Right ventricle myocardium superior (tissue), 1 donor: ENCODE data around the gene SBK1. TPM values are rescaled to one million over a fixed set of nuclear protein-coding genes. Genes with fewer than 3 reads are reported as not detected.

ENCODE experiments used
- ATAC-seq: fragments of 200-7000 bp; cut with Tn5 transposase; one replicate; pipeline ENCODE4 v1.9.1; 2020; ENCODE audit warnings: mild to moderate bottlenecking; ENCODE audit not compliant: poor library complexity
- DNase-seq: peaks from one replicate; pipeline ENCODE4 v3.0.0-alpha.2; 2020
- intact Hi-C: fragments of 100-400 bp; cut with DNase I; formaldehyde crosslinking; loops from one replicate; pipeline ENCODE4 v1.11.2; 2022
- total RNA-seq: library from RNA; stranded (reverse); fragmentation: NEBNext Ultra II Directional; extraction: Animal tissue kit (Norgen Biotek cat#: 25700); gene quantifications from one replicate; pipeline ENCODE4 v1.2.1, GENCODE V29; 2021
- donor health status: DM: no; HTN: yes; CAD: no; lungs with severe emphysema.

Gene SBK1
- total RNA-seq, 1 donor from 2014 or later = 2.0 TPM

GRCh38 chr16:28297784-28298510, 5.6 kb downstream of the SBK1 start:
- intact Hi-C loops = no loop called here
- ATAC-seq = no peak

DNA sequence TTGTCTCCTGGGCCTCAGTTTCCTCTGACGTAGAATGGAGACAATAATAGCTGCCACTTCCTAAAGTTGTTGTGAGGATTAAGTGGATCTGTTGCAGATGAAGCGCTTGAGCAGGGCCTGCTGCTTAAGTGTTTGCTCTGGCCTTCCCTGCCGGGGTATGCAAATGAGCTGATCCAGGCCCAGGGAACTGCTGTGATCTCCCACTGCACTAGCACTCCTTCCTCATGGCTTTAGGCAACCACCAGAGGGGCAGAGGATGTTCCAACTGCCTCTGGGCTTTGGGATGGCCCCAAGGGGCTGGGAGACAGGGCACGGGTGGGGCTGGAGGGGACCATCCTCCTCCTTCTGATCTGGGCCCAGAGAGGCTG, 6.2 kb downstream of the SBK1 start:
- no peak for DNase-seq
- no peak for ATAC-seq
- intact Hi-C loops = no loop called here

More at GRCh38 chr16:28297784-28298510, 5.6 kb downstream of the SBK1 start:
- DNase-seq = no peak

DNA sequence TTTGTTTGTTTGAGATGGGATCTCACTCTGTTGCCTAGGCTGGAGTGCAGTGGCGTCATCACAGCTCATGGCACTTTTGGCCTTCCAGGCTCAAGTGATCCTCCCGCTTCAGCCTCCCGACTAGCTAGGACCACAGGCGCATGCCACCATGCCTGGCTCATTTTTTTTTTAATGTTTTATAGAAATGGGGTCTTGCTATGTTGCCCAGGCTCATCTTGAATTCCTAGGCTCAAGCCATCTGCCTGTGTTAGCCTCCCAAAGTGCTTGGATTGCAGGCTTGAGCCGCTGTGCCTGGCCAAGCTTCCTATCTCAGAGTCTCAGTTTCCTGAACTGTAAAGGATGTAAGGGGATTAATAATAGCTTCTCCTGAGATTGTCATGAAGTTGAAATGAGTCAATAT, 8.0 kb downstream of the SBK1 start:
- intact Hi-C loops = no loop called here
- ATAC-seq = no peak
- DNase-seq = no peak

DNA sequence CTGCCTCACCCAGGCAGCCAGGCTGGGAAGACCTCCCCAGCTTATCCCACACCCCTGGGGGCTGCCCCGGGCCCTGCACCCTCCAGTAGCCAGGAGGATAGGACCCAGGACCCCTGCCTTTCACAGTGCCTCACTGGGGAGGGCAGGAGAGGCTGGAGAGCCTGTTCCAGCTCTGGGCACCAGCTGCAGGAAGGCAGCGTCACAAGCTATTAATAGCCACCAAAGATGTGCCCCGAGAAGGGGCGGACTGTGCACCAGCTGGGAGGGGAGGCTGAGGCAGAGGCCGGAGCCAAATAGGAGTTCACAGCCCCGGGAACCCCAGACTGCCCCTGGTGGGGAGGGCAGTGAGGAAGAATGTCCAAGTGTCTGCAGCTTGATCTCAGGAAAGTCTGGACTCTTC, 8.8 kb downstream of the SBK1 start:
- ATAC-seq = peak; percentile 77
- no peak for DNase-seq
- intact Hi-C loops = no loop called here

DNA sequence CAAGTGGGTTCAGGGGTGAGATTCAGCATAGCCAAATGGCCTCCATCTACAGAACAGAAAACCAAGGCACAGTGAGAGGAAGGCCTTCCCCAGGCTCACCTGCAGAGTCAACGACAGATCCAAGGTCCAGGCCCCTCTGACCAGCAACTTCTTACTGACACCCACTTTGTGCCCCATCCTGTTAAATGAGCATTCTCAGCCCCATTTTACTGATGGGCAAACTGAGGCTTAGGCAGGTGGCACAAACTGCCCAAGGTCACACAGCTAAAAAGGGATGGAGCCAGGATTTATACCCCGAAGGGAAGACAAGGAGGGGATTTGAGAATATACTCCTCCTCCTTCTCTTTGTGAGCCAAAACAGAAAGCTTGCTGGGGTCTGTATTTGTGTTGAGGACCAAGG, 9.3 kb downstream of the SBK1 start:
- DNase-seq (no peak), ATAC-seq (no peak)
- intact Hi-C loops = no loop called here

DNA sequence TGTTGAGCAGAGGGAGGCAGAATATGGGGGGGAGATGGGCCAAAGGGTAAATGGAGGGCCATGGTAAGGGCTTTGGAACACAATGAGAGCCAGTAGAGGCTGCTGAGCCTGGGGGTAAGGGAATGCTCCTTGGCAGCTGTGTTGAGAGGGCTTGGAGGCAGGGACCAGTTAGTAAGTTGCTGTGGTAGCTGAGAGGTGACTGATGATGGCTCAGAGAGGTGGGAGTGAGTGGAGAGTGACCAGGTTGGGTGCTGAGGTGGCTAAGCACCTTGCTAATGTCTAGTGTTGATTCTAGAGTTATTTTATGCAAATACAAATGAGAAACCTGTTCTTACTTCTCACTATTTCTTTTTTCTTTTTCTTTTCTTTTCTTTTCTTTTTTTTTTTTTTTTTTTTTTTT, 10.8 kb downstream of the SBK1 start:
- ATAC-seq = no peak
- DNase-seq = no peak
- intact Hi-C loops = no loop called here

- peak; percentile 62 for DNase-seq
- ATAC-seq = peak; percentile 40
- intact Hi-C loops = no loop called here
Measured at GRCh38 chr16:28304214-28304613, 11.9 kb downstream of the SBK1 start.

DNA sequence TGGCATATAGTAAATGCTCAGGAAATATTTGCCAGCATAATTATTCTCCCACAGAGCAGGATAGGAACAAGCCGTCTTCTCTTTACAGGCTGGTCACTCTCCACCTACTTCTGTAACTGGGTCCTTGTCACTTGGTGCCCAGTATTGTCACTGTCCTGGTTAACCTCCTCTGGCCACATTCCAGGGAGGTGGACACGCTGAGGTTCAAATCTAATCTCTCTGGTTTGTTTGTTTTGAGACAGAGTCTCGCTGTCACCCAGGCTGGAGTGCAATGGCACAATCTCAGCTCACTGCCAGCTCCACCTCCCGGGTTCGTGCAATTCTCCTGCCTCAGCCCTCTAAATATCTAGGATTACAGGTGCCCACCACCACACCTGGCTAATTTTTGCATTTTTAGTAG, 15.6 kb downstream of the SBK1 start:
- DNase-seq = no peak
- intact Hi-C loops = no loop called here
- no peak for ATAC-seq

DNA sequence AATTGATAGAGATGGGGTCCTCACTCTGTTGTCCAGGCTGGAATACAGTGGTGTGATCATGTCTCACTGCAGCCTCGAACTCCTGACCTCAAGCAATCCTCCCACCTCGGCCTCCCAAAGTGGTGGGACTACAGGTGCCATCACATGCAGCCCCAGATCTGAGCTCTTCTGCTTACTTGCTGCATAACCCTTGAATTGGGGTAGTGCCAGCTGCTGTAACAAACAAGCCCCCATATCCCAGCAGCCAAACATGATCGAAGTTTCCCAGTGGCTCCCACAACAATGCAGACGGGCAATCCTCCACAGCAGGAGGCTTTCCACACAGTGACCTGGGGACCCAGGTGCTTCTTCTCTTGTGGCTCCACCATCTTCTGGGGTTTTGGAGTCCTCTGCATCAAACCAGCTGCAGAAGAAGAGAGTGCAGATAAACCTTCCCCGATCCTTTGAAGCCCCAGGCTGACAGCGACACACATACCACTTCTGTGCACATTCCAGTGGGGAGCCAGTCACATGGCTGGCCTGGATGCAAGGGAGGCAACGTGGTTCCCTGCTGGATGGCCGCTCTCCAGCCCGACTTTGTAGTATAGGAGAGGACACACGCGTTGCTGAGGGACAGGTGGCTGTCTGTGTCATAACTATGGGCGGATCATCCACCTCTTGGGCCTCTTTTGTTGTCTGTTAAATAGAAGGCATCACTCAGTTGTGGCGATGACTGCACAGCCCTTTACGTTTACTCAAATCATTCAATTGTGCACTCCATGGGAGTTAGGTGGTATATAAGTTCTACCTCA, 16.7 kb downstream of the SBK1 start:
- peak; percentile 50 for DNase-seq
- peak; percentile 77 for ATAC-seq
- intact Hi-C loops = no loop called here

DNA sequence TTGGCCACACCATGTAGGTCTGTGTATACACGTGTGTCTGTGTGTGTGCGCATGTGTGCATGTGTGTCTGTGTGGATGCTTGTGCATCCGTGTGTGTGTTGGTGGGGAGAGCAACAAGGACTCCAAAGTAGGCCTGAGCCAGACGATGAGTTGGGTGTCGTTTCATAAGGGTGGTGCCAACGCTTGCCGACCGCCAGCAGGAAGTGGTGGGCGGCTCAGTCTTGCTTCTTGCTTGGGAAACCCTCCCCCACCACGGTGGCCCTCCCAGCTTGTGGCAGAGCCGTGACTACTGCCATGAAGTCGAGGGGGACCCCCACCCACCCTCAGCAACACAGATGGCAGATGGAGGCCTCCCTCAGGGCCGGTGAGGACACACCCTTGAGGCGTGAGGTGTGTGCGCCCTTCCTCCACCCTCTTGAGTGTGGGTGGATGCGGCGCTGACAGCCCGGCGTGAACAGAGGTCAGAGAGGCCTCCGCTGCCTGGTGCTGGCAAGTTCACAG, 17.5 kb downstream of the SBK1 start:
- DNase-seq (peak; percentile 59), ATAC-seq (peak; percentile 75)
- intact Hi-C loops = no loop called here

DNA sequence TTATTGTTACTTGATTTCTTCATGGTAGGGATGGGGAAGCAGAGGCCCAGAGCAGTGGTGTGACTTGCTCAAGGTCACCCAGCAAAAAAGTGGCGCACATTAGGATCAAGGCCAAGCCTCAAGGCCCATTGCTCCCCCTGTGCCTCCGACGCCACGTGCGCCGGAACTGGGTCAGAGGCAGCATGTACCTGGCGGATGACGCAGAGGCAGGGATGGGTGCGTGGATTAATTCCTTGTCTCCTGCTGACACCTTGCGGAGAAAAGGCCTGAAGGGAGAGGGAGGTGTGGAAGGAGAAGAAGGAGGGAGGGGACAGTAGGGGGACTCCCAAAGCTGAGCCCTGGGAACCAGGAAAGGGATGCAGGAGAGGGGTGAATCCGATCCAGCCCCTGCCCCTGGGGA, 18.5 kb downstream of the SBK1 start:
- ATAC-seq (no peak), DNase-seq (no peak)
- intact Hi-C loops = no loop called here

DNA sequence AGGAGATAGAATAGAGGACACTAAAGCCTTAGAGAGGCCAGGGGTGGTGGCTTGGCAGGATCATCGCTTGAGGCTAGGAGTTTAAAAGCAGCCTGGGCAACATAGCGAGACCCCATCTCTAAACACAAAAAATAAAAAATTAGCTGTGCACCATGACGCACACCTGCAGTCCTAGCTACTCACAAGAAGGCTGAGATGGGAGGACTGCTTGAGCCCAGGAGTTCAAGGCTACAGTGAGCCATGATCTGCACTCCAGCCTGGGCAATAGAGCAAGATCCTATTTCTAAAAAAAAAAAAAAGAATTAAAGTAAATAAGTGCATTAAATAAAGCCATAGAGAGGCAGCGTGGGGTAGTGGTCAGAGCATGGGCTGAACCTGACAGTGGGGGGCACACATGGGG, 19.1 kb downstream of the SBK1 start:
- ATAC-seq (no peak), DNase-seq (no peak)
- intact Hi-C loops = no loop called here

DNA sequence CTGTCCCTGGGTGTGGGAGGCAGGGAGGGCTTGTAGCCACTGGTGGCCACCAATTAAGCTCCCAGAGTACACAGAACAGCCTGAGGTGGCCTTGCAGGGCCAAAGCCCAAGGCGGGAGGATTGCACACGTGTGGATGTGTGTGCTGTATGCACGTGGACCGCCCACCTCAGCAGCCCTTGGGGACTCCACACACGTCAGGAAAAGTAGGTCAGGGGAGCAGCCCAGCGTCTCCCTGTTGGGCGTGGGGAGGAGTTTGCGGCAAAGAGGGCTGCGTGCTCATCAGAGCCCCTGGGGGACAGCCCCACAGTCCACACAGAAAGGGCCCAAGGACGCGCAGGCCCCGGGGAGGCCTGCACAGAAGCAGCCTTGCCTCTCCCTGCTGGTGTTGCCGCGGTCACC, 19.6 kb downstream of the SBK1 start:
- DNase-seq = no peak
- intact Hi-C loops = no loop called here

DNA sequence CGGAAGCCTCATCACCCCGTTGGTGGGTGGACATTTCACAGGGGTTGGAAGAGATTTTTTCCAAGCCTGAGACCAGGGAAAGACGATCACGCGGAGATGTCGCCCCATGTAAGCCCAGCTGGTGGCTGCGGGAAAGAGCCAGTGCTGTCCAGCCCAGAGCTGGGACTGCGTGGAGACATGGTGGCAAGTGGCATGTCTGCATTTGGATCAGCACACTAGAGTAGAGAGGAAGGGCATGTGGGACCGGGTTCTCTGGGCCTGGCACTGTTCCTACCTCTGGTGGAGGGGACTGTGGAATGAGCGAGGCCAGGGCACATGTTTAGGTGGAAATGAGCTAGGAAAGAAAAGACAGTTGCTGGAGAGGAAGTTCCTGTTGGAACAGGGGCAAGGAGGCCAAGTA, 20.0 kb downstream of the SBK1 start:
- ATAC-seq (no peak), DNase-seq (no peak)
- intact Hi-C loops = no loop called here

More for the DNA sequence above, 19.6 kb downstream of the SBK1 start:
- no peak for ATAC-seq

DNA sequence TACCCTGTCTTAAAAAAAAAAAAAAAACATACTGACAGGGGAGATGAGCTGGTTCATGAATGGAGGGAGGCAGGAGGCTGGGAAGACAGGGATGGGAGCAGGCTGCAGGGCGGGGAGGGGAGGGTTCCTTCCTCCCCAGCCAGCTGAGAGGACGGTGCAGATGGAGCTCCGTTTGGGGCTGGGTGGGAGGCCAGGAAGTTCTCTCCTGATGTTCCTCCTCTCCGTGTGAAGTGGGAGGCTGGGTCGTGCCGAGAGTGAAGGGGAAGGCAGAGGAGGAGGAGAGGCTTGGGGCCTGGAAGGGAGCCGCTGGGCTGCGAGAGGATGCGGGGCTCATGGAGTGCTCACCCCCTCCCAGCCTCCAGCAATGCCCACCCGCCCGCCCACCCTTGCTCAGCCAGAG, 21.3 kb downstream of the SBK1 start:
- DNase-seq = no peak
- intact Hi-C loops = no loop called here

GRCh38 chr16:28316054-28316453, 23.7 kb downstream of the SBK1 start:
- intact Hi-C loops = loop anchor here (5.0 kb wide), 1 partner anchor 39 kb away; no protein-coding TSS in a partner anchor
- no peak for DNase-seq
- no peak for ATAC-seq

More for the DNA sequence above, 21.3 kb downstream of the SBK1 start:
- no peak for ATAC-seq

DNA sequence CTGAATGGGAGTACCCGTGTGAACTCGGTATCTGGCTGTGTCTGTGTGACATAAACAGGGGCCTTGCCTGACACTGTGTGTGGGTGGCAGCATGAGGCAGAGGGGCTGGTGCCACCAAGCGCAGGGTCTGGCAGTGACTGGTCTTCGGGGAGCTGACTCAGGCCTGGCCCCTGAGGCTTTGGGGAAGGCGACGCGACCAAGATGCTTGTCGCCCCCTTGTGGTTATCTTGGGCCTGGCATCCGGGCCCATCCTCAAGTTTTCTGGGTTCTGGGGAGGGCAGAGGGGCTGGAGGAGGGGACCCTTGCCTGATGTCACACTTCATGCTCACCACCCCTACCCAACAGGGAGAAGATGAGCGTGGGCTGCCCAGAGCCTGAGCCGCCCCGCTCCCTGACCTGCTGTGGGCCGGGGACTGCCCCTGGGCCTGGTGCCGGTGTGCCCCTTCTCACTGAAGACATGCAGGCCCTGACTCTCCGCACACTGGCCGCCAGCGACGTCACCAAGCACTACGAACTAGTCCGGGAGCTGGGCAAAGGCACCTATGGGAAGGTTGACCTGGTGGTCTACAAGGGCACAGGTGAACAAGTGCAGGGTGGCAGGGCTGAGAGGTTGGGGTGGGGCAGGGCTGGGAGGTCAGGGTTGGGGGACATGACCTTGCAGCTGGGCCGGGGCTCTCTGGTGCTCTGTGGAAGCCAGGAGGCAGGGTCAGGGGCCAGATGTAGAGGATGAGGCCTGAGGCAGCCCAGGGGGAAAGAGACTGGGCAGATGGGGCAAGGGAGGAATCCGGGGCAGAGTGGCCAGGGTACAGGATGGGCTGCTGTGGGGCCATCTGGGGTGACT, 24.9 kb downstream of the SBK1 start:
- ATAC-seq = peak; percentile 56
- intact Hi-C loops = loop anchor here (5.0 kb wide), 1 partner anchor 40 kb away; no protein-coding TSS in a partner anchor
- peak; percentile 67 for DNase-seq

GRCh38 chr16:28318042-28318744, 25.9 kb downstream of the SBK1 start:
- DNase-seq = no peak
- ATAC-seq = no peak
- intact Hi-C loops = loop anchor here (5.0 kb wide), 1 partner anchor 41 kb away; no protein-coding TSS in a partner anchor
